ENCODE data around the gene DNAH6.

DNA sequence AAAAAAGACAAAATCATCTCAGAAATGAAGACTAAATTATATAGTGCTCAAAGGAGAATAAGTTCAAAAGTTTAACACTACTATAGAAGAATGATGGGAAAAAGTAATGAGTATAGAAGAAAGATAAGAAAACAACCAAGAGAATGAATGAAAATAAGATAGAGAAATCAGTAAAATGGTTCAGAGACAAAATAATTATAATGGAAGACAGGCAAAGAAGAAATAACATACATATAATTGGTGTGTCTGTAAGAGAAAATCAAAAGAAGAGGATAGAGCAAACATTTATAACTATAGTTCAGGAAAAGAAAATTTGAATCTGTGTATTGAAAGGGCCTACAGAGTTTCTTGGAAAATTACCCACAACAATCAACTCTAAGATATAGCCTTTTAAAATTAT, 43.5 kb downstream of the DNAH6 start:
- TF ChIP-seq YY1 (IDR thresholded peaks at IDR 0.05; ENCODE audit: insufficient read depth, insufficient read length) (no peak), SUZ12 (IDR thresholded peaks at IDR 0.05; ENCODE audit: extremely low read depth, insufficient read depth, insufficient read length) (no peak), ZNF274 (IDR thresholded peaks at IDR 0.05; ENCODE audit: low read depth, low read length) (no peak)

Measured in NT2/D1 (cell line).